Natural killer cell (primary cell): Measurements from ENCODE around the gene CRTC1. TPM values are rescaled to one million over a fixed set of nuclear protein-coding genes. Genes with fewer than 3 reads are reported as not detected.
A peak's percentile ranks its signal among the peaks of the same experiment; 100 is the strongest.

ENCODE experiments used
- ATAC-seq, 3 donors: fragments of 150-1000 bp in 2 of 3; fragments of 200-7000 bp in 1 of 3; cut with Tn5 transposase; 1 replicate in 1 of 3; 2 replicates in 2 of 3; pipeline ENCODE4 v1.10.0; 2021; ENCODE audit warnings: mild to moderate bottlenecking in 2 of 3, moderate library complexity in 2 of 3
- DNase-seq, 2 donors: peaks; one replicate each; pipeline versions ENCODE4 v3.0.0 to v3.0.0-alpha.2; 2013 to 2021; ENCODE audit warnings: mixed read lengths in 1 of 2
- H3K27ac ChIP-seq: one replicate; pipeline ENCODE4 v1.5.1; 2013; ENCODE audit warnings: mild to moderate bottlenecking, low read length
- H3K27me3 ChIP-seq: one replicate; pipeline ENCODE4 v1.6.1; 2013; ENCODE audit warnings: low read length; ENCODE audit not compliant: control insufficient read depth, insufficient read depth
- H3K36me3 ChIP-seq: one replicate; pipeline ENCODE4 v1.6.1; 2013; ENCODE audit warnings: low read length; ENCODE audit not compliant: control insufficient read depth, insufficient read depth
- H3K4me1 ChIP-seq: one replicate; pipeline ENCODE4 v1.6.1; 2013; ENCODE audit warnings: low read length; ENCODE audit not compliant: control insufficient read depth, insufficient read depth
- H3K4me3 ChIP-seq: one replicate; pipeline ENCODE4 v1.5.1; 2013; ENCODE audit warnings: low read length
- H3K9me3 ChIP-seq: one replicate; pipeline ENCODE4 v1.6.1; 2013; ENCODE audit warnings: low read length; ENCODE audit not compliant: control insufficient read depth, insufficient read depth
- H3K27ac Mint-ChIP-seq, 2 donors: one replicate each; pipeline ENCODE4 v1.8.0; 2022; ENCODE audit warnings: mild to moderate bottlenecking in 2 of 2, mixed read lengths in 2 of 2, moderate library complexity in 1 of 2
- H3K27me3 Mint-ChIP-seq, 2 donors: one replicate each; pipeline ENCODE4 v1.8.0; 2022; ENCODE audit warnings: low read depth in 2 of 2, mixed read lengths in 2 of 2
- H3K36me3 Mint-ChIP-seq: one replicate; pipeline ENCODE4 v1.8.0; 2022; ENCODE audit warnings: mixed read lengths
- H3K4me1 Mint-ChIP-seq, 2 donors: one replicate each; pipeline ENCODE4 v1.8.0; 2022; ENCODE audit warnings: mixed read lengths in 2 of 2
- H3K4me3 Mint-ChIP-seq: one replicate; pipeline ENCODE4 v1.8.0; 2022; ENCODE audit warnings: mild to moderate bottlenecking, moderate library complexity, mixed read lengths
- H3K9me3 Mint-ChIP-seq, 2 donors: one replicate each; pipeline ENCODE4 v1.8.0; 2022; ENCODE audit warnings: mixed read lengths in 2 of 2
- CTCF ChIP-seq: fragments of 200-600 bp; IDR thresholded peaks from one replicate; pipeline ENCODE4 v1.8.0; 2022; ENCODE audit warnings: antibody characterized with exemption
- WGBS: methylation state at CpG from one replicate; pipeline ENCODE4 v1.1.7; 2013; ENCODE audit warnings: missing lambda C conversion rate; ENCODE audit not compliant: insufficient coverage; 5-methylcytosine and 5-hydroxymethylcytosine counted together
- intact Hi-C: fragments of 100-400 bp; cut with micrococcal nuclease; formaldehyde crosslinking; loops from one replicate; pipeline ENCODE4 v1.14.2; 2022
- total RNA-seq, 4 donors: library from RNA; stranded (reverse); fragments of 120-200 nt in 1 of 4; gene quantifications; one replicate each; pipeline versions ENCODE4 v1.2.3 to v1.2.4, GENCODE V29; 2013 to 2022

The CRTC1 gene
- total RNA-seq, 3 donors from 2014 or later (not counting 1 experiment from before 2014, with no cell fraction given) = 14.1 to 17.0 (median 14.3) TPM

DNA sequence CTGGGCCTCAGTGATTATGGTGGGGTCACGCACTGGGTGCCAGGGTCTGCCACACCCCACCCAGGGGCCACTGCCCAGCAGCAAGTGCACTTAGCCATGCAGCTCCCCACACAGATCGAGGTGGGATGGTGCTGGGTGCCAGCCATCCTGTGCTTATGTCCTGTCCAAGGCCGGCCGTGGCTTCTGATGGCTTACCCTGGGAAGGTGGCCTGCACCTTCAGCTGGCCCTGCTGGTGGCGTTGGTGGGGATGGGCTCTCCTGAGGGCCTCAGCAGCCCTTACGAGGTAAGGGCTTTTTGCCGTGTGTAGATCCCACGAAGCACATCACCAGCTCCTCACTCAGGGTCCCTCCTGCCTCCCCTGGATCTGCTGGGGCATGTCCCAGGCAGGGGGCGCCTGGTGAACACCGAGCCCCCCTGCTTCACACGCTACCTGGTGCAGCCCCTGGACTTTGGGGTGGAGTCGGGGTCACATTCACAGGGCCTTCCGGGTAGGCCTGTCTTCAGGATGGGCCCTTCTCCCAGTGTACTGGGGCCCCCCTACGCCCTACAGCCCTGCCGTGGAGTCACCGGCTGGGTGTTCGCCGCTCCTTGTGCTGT, 46.6 kb downstream of the CRTC1 start:
- Mint-ChIP-seq H3K27ac (no peak overlapping the region), H3K4me1 (peaks cover 12 to 22% of the 10 kb centered on the region in 2 donors), H3K4me3 (no peak overlapping the region), H3K36me3 (no peaks in the 10 kb centered on the region), H3K9me3 (no peaks in the 10 kb centered on the region), H3K27me3 (no peaks in the 10 kb centered on the region)
- Histone ChIP-seq H3K27ac (no peak overlapping the region), H3K4me1 (peaks cover 4% of the 10 kb centered on the region), H3K36me3 (no peaks in the 10 kb centered on the region), H3K27me3 (no peaks in the 10 kb centered on the region), H3K4me3 (no peak overlapping the region), H3K9me3 (no peaks in the 10 kb centered on the region)
- no peak for DNase-seq
- 94% methylated on average over 18 of the region's 18 CpGs for WGBS
- intact Hi-C loops = no loop called here
- peak in 1 of 3 donors; percentile 27 for ATAC-seq
- TF ChIP-seq CTCF = no peak

DNA sequence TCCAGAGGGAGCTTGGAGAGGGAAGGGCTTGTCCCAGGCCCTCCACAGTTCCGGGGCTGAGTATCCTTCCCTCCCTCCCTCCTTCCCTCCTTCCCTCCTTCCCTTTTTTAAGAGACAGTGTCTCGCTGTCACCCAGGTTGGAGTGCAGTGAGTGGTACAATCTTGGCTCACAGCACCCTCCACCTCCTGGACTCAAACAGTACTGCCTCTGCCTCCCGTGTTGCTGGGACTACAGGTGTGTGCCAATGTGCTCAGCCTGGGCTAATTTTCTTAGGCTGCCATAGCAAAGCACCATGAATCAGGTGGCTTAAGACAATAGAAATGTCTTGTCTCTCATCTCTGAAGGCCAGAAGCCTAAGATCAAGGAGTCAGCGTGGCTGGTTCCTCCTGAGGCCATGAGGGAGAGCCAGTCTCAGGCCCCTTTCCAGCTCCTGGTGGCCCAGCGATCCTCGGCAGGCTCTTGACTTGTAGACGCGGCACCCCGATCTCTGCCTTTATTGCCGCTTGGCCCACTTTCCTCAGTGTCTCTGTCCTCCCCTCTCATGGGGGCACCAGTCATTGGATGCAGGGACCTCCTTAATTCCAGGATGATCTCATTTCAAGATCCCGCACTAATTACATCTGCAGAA, 47.5 kb downstream of the CRTC1 start:
- TF ChIP-seq CTCF = no peak
- H3K4me3 Mint-ChIP-seq = no peak overlapping the region
- ATAC-seq = no peak
- intact Hi-C loops = no loop called here
- no peaks in the 10 kb centered on the region for H3K27me3 Mint-ChIP-seq
- no peak for DNase-seq
- no peak overlapping the region for H3K27ac Mint-ChIP-seq
- Histone ChIP-seq H3K36me3 (no peaks in the 10 kb centered on the region), H3K4me1 (peaks cover 4% of the 10 kb centered on the region), H3K4me3 (no peak overlapping the region), H3K27ac (no peak overlapping the region), H3K27me3 (no peaks in the 10 kb centered on the region), H3K9me3 (no peaks in the 10 kb centered on the region)
- H3K9me3 Mint-ChIP-seq = no peaks in the 10 kb centered on the region
- WGBS = 92% methylated on average over 11 of the region's 11 CpGs
- peaks cover 12 to 17% of the 10 kb centered on the region in 2 donors for H3K4me1 Mint-ChIP-seq
- no peaks in the 10 kb centered on the region for H3K36me3 Mint-ChIP-seq

DNA sequence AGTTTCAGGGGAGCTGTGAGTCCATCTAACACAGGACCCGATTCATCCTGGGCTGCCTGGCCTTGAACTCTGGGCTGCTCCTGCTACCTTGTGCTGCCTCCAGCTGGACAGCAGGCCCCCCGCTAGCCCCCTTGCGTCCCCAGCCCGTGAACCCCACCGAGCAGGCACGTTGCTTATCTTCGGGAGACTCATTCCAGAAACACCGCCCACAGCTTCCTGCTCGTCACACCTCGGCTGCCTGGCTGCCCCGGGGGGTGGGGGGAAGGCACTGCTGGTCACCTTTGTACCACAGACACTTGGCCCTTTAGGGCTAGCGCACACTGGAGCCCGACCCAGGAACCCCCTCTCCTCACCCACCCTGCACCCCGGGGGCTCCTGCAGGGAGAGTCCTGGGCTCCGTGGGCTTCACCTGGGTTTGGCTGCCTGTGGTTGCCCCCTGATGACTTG, 48.1 kb downstream of the CRTC1 start:
- Mint-ChIP-seq H3K36me3 (no peaks in the 10 kb centered on the region), H3K4me3 (no peak overlapping the region)
- DNase-seq = no peak

More for the DNA sequence above, 48.1 kb downstream of the CRTC1 start:
- no peak for ATAC-seq
- Mint-ChIP-seq H3K4me1 (peaks cover 12 to 17% of the 10 kb centered on the region in 2 donors), H3K27ac (no peak overlapping the region), H3K27me3 (no peaks in the 10 kb centered on the region), H3K9me3 (no peaks in the 10 kb centered on the region)
- Histone ChIP-seq H3K27me3 (no peaks in the 10 kb centered on the region), H3K27ac (no peak overlapping the region), H3K9me3 (no peaks in the 10 kb centered on the region), H3K4me3 (no peak overlapping the region), H3K36me3 (no peaks in the 10 kb centered on the region), H3K4me1 (peaks cover 4% of the 10 kb centered on the region)
- WGBS = 58% methylated on average over 15 of the region's 15 CpGs
- TF ChIP-seq CTCF = no peak
- intact Hi-C loops = no loop called here
